SK-N-SH (cell line): ENCODE results near the gene IZUMO4. TPM values are rescaled to one million over a fixed set of nuclear protein-coding genes. Genes with fewer than 3 reads are reported as not detected.
A peak's percentile ranks its signal among the peaks of the same experiment; 100 is the strongest.

Source experiments
- CTCF ChIA-PET: fragments of 300-600, 350-600 bp; formaldehyde crosslinking; extraction: SDS; loops from one replicate; lab custom pipeline; 2021; lab: Yijun Ruan, JAX
- POLR2A ChIA-PET: fragments of 350-600 bp; sonication (Branson Sonifier 250); formaldehyde crosslinking; extraction: SDS; loops from one replicate; lab custom pipeline; 2020; ENCODE audit warnings: antibody characterized with exemption, inconsistent platforms; lab: Yijun Ruan, JAX
- DNase-seq: peaks from one replicate; pipeline ENCODE4 v3.0.0; 2012
- H2AFZ ChIP-seq: fragments of 200-600 bp; sonication (generic); 2 replicates; pipeline ENCODE4 v1.8.1; 2016; ENCODE audit warnings: antibody characterized with exemption, mild to moderate bottlenecking, low read depth
- H3F3A ChIP-seq: fragments of 200-600 bp; sonication (generic); replicated peaks from 2 replicates; pipeline ENCODE3; 2016; ENCODE audit warnings: antibody characterized with exemption, mild to moderate bottlenecking; ENCODE audit not compliant: insufficient read depth
- H3K27ac ChIP-seq, 2 experiments: fragments of 200-500 bp in 1 of 2; fragments of 200-600 bp in 1 of 2; sonication (Bioruptor generic) in 1 of 2; sonication (generic), shearing (Covaris generic) in 1 of 2; 2 replicates each; pipeline versions ENCODE4 v1.5.1 to v1.6.1; 2014 to 2016; ENCODE audit warnings: low read depth in 2 of 2, inconsistent platforms in 1 of 2, low read length in 1 of 2, mild to moderate bottlenecking in 1 of 2, mixed read lengths in 1 of 2
- H3K27me3 ChIP-seq: fragments of 200-600 bp; sonication (generic), shearing (Covaris generic); 2 replicates; pipeline ENCODE4 v1.6.1; 2016; ENCODE audit warnings: mixed run types; ENCODE audit not compliant: insufficient read depth
- H3K36me3 ChIP-seq, 2 experiments: fragments of 200-500 bp in 1 of 2; fragments of 200-600 bp in 1 of 2; sonication (Bioruptor generic) in 1 of 2; sonication (generic) in 1 of 2; replicated peaks in 1 of 2; 2 replicates each; pipeline versions ENCODE3 to v1.5.1; 2014 to 2016; ENCODE audit warnings: low read length in 1 of 2, mild to moderate bottlenecking in 1 of 2; ENCODE audit not compliant: insufficient read depth in 2 of 2, control insufficient read depth in 1 of 2
- H3K4me1 ChIP-seq, 2 experiments: fragments of 200-500 bp in 1 of 2; fragments of 200-600 bp in 1 of 2; sonication (Bioruptor generic) in 1 of 2; sonication (generic), shearing (Covaris generic) in 1 of 2; 2 replicates each; pipeline versions ENCODE4 v1.5.1 to v1.6.1; 2014 to 2016; ENCODE audit warnings: low read depth in 1 of 2, low read length in 1 of 2, mixed run types in 1 of 2; ENCODE audit not compliant: insufficient read depth in 2 of 2, control insufficient read depth in 1 of 2
- H3K4me2 ChIP-seq: fragments of 200-600 bp; sonication (generic), shearing (Covaris generic); 2 replicates; pipeline ENCODE4 v1.6.1; 2017; ENCODE audit warnings: mixed run types
- H3K4me3 ChIP-seq, 2 experiments: fragments of 200-500 bp in 1 of 2; fragments of 200-600 bp in 1 of 2; sonication (Bioruptor generic) in 1 of 2; sonication (generic), shearing (Covaris generic) in 1 of 2; 2 replicates each; pipeline versions ENCODE4 v1.5.1 to v1.8.1; 2014 to 2016; ENCODE audit warnings: low read depth in 2 of 2, inconsistent platforms in 1 of 2, low read length in 1 of 2, mild to moderate bottlenecking in 1 of 2, mixed read lengths in 1 of 2, moderate library complexity in 1 of 2
- H3K79me2 ChIP-seq: fragments of 200-600 bp; sonication (generic); 2 replicates; pipeline ENCODE4 v1.8.1; 2017; ENCODE audit warnings: mild to moderate bottlenecking; ENCODE audit not compliant: insufficient read depth
- H3K9ac ChIP-seq: fragments of 200-600 bp; sonication (generic); 2 replicates; pipeline ENCODE4 v1.6.1; 2017; ENCODE audit warnings: mixed run types
- H3K9me2 ChIP-seq: fragments of 200-600 bp; sonication (generic); 2 replicates; pipeline ENCODE4 v1.6.1; 2017; ENCODE audit warnings: mixed run types
- H3K9me3 ChIP-seq: fragments of 200-600 bp; sonication (generic); 2 replicates; pipeline ENCODE4 v1.6.1; 2017; ENCODE audit warnings: mixed run types, mild to moderate bottlenecking, moderate library complexity
- H4K20me1 ChIP-seq: fragments of 200-600 bp; sonication (generic); 2 replicates; pipeline ENCODE4 v1.6.1; 2017; ENCODE audit warnings: mild to moderate bottlenecking, mixed run types; ENCODE audit not compliant: insufficient read depth
- CHD2 ChIP-seq: fragments of 150-350 bp; IDR thresholded peaks from 2 replicates; pipeline ENCODE4 v1.6.1; 2018; ENCODE audit warnings: low read length; ENCODE audit not compliant: partially characterized antibody
- EP300 ChIP-seq, 2 experiments: IDR thresholded peaks; 2 replicates each; pipeline versions ENCODE4 v1.4.0 to v1.6.1; 2012; ENCODE audit warnings: borderline replicate concordance in 1 of 2, low read depth in 1 of 2, low read length in 1 of 2
- EZH2phosphoT487 ChIP-seq: fragments of 200-600 bp; sonication (generic); IDR thresholded peaks from 2 replicates; pipeline ENCODE4 v1.6.1; 2017; ENCODE audit warnings: low read depth, mixed run types, mild to moderate bottlenecking, antibody characterized with exemption, moderate library complexity, borderline replicate concordance
- FOXJ3 ChIP-seq: sonication (generic); formaldehyde crosslinking; IDR thresholded peaks from 2 replicates; pipeline ENCODE4 v1.5.1; 2020; ENCODE audit warnings: mild to moderate bottlenecking, missing genetic modification reagents
- GATA2 ChIP-seq: sonication (generic); formaldehyde crosslinking; IDR thresholded peaks from 2 replicates; pipeline ENCODE4 v1.5.0; 2020; ENCODE audit warnings: mild to moderate bottlenecking, missing genetic modification reagents
- MXI1 ChIP-seq: IDR thresholded peaks from 2 replicates; pipeline ENCODE4 v1.6.1; 2012; ENCODE audit warnings: mild to moderate bottlenecking, low read depth, low read length, improper control_type of control experiment
- NFIC ChIP-seq: IDR thresholded peaks from 2 replicates; pipeline ENCODE4 v1.4.0; 2012; ENCODE audit warnings: borderline replicate concordance
- RCOR1 ChIP-seq: fragments of 150-350 bp; IDR thresholded peaks from 2 replicates; pipeline ENCODE4 v1.6.1; 2017; ENCODE audit warnings: antibody characterized with exemption, low read length
- RFX5 ChIP-seq: IDR thresholded peaks from 2 replicates; pipeline ENCODE4 v1.6.1; 2012; ENCODE audit warnings: mild to moderate bottlenecking, improper control_type of control experiment, low read length
- RXRA ChIP-seq: IDR thresholded peaks from 2 replicates; pipeline ENCODE4 v1.4.0; 2012; ENCODE audit warnings: low read depth, mild to moderate bottlenecking, borderline replicate concordance
- WGBS: methylation state at CpG from one replicate; pipeline ENCODE4 v1.1.6; 2017; ENCODE audit warnings: low lambda C conversion rate; 5-methylcytosine and 5-hydroxymethylcytosine counted together
- polyA plus RNA-seq, 3 experiments: library from polyadenylated mRNA; depleted of rRNA; stranded (reverse); fragments of >200 nt; gene quantifications; 2 replicates each; pipeline ENCODE4 v1.2.3, GENCODE V29; 2012
- TF ChIP-seq, protein P1 (sequence below): fragments of 150-350 bp; IDR thresholded peaks from 2 replicates; pipeline ENCODE4 v1.6.1; 2016; ENCODE audit warnings: mild to moderate bottlenecking, low read depth, low read length
- TF ChIP-seq, protein P2 (sequence below): IDR thresholded peaks from 2 replicates; pipeline ENCODE4 v1.6.1; 2012; ENCODE audit warnings: mild to moderate bottlenecking, low read depth, low read length, moderate library complexity

Gene IZUMO4
- polyA plus RNA-seq, 1 of the 3 experiments (the other 2 are of a cell fraction): 4.6 TPM

DNA sequence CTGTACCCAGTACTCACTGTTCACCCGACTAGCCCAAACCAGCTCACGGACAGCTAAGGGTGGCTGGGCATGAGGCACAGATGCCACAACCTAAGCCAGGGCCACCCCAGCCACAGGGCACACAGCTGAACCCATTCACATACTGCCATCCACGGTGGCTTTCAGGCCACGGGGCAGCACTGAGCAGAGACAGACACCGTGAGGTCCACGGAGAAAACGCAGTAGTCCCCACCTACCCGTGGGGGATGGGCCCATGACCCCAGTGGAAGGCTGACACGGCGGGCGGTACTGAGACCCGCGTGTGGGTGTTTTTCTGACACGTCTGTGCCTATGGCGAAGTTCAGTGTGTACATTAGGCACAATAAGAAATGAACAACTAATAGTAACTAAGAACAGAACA is 25.5 kb downstream of the IZUMO4 start:
- Histone ChIP-seq H2AFZ (no peak overlapping the region), H3K4me1 (no peaks in the 10 kb centered on the region), H3F3A (no peaks in the 10 kb centered on the region), H3K9ac (no peak overlapping the region), H3K9me3 (no peaks in the 10 kb centered on the region), H3K79me2 (peaks cover 15% of the 10 kb centered on the region; the same call in 1 of the 2 replicates), H3K4me2 (no peak overlapping the region), H3K27me3 (no peaks in the 10 kb centered on the region), H3K9me2 (no peaks in the 10 kb centered on the region), H4K20me1 (peaks cover 42% of the 10 kb centered on the region), H3K4me3 (no peak overlapping the region), H3K36me3 (peaks cover 20 to 80% of the 10 kb centered on the region in 2 experiments), H3K27ac (no peak overlapping the region)
- TF ChIP-seq RFX5 (no peak), EP300 (IDR thresholded peaks at IDR 0.05; ENCODE audit: borderline replicate concordance in 1 of 2, low read depth in 1 of 2, low read length in 1 of 2) (no peak), GATA2 (CRISPR knock-in tag) (no peak), RXRA (no peak), CHD2 (no peak), RCOR1 (no peak), NFIC (no peak), FOXJ3 (CRISPR knock-in tag) (no peak), MXI1 (no peak)
- TF ChIP-seq, protein P1, sequence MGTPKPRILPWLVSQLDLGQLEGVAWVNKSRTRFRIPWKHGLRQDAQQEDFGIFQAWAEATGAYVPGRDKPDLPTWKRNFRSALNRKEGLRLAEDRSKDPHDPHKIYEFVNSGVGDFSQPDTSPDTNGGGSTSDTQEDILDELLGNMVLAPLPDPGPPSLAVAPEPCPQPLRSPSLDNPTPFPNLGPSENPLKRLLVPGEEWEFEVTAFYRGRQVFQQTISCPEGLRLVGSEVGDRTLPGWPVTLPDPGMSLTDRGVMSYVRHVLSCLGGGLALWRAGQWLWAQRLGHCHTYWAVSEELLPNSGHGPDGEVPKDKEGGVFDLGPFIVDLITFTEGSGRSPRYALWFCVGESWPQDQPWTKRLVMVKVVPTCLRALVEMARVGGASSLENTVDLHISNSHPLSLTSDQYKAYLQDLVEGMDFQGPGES: no peak
- 90% methylated on average over 14 of the region's 15 CpGs for WGBS
- ChIA-PET POLR2A (no interaction called here), CTCF (no interaction called here)
- no peak for DNase-seq

DNA sequence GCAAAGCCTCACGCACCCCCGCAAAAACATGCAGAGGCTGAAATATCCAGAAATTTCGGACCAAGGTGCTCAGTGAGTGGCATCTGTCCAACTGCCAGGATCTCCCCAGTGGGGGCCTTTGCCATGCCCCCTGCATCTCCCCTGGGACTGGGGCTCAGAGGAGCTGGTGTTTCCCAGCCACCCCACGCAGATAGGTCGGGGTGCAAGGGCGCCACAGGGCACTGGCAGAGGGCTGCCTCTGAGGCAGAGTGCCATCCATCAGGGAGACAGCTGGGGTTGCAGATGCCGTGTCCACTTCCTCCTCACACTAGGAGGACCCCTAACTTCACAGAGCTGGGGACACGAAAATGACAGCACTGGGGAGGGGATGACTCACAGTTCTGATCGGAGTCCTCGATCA is 26.3 kb downstream of the IZUMO4 start:
- no peaks in the 10 kb centered on the region for H3K4me1 ChIP-seq
- peaks cover 15% of the 10 kb centered on the region; the same call in 1 of the 2 replicates for H3K79me2 ChIP-seq
- no peak overlapping the region for H3K9ac ChIP-seq
- 97% methylated on average over 10 of the region's 10 CpGs for WGBS
- no peak overlapping the region for H3K27ac ChIP-seq
- H4K20me1 ChIP-seq: peaks cover 47% of the 10 kb centered on the region
- no peak overlapping the region for H2AFZ ChIP-seq
- no peak for DNase-seq
- H3K4me2 ChIP-seq: no peak overlapping the region
- ChIA-PET CTCF (no interaction called here), POLR2A (no interaction called here)
- peaks cover 20 to 76% of the 10 kb centered on the region in 2 experiments for H3K36me3 ChIP-seq
- H3K27me3 ChIP-seq: no peaks in the 10 kb centered on the region
- H3K4me3 ChIP-seq: no peak overlapping the region
- H3F3A ChIP-seq: no peaks in the 10 kb centered on the region
- H3K9me2 ChIP-seq: no peaks in the 10 kb centered on the region
- no peak for TF ChIP-seq EZH2phosphoT487
- TF ChIP-seq, protein P2, sequence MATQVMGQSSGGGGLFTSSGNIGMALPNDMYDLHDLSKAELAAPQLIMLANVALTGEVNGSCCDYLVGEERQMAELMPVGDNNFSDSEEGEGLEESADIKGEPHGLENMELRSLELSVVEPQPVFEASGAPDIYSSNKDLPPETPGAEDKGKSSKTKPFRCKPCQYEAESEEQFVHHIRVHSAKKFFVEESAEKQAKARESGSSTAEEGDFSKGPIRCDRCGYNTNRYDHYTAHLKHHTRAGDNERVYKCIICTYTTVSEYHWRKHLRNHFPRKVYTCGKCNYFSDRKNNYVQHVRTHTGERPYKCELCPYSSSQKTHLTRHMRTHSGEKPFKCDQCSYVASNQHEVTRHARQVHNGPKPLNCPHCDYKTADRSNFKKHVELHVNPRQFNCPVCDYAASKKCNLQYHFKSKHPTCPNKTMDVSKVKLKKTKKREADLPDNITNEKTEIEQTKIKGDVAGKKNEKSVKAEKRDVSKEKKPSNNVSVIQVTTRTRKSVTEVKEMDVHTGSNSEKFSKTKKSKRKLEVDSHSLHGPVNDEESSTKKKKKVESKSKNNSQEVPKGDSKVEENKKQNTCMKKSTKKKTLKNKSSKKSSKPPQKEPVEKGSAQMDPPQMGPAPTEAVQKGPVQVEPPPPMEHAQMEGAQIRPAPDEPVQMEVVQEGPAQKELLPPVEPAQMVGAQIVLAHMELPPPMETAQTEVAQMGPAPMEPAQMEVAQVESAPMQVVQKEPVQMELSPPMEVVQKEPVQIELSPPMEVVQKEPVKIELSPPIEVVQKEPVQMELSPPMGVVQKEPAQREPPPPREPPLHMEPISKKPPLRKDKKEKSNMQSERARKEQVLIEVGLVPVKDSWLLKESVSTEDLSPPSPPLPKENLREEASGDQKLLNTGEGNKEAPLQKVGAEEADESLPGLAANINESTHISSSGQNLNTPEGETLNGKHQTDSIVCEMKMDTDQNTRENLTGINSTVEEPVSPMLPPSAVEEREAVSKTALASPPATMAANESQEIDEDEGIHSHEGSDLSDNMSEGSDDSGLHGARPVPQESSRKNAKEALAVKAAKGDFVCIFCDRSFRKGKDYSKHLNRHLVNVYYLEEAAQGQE: 0 out of 2 replicates have a peak, but pooled peaks have one; percentile 3
- H3K9me3 ChIP-seq: no peaks in the 10 kb centered on the region
